ENCODE results near the gene SPECC1L.
"Not testable (repeated sequence)": the region's sequence is repeated elsewhere in the genome, so short reads cannot be mapped to it uniquely, and the experiment has no call there.

SPECC1L gene

DNA sequence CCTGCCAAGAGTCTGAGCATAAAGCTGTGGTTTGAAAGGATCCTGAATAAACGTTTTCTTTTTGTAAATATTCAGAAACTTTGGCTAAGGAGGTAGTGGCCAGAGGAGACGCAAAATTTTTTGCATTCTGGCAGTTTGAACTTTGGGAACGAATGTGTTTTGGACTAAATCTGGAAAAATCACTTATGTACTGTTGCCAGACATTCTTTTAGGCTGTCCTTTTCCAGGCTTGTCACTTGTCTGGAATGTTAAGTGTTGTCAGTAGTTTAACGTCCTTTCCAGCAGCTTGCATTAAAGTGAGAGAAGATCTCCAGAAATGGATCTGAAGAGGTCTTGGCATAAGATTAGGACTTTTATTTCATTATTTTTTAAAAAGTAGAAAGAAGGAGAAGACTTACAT is 18.5 kb downstream of the SPECC1L start:
- DNase-seq: no peak

DNA sequence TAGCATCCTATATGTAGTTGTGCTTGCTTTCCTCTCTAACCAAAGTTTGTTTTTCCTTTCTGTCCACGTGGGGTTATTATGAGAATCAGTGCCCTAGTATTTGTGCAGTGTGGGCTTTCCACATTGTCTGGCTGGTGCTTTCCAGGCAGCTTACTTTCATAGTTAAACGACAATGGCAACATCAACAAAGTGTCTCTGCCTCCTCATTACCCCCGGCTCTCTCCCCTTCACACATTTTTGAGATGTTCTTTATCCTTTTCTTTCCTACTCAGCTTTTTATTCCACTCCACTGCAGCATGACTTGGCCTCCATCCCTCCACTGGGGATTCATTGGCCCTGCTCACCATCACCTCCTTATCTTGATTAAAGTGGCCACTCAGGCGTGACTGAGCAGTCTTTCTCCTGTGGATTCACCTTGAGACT is 19.1 kb downstream of the SPECC1L start:
- DNase-seq: peak; percentile 37

- no peak for DNase-seq
Observed at GRCh38 chr22:24290459-24290858, 19.8 kb downstream of the SPECC1L start.

GRCh38 chr22:24291515-24292201 is 21.0 kb downstream of the SPECC1L start:
- no peak for DNase-seq

- not testable (repeated sequence) for DNase-seq
Observed at GRCh38 chr22:24292202-24292830, 21.7 kb downstream of the SPECC1L start.

DNA sequence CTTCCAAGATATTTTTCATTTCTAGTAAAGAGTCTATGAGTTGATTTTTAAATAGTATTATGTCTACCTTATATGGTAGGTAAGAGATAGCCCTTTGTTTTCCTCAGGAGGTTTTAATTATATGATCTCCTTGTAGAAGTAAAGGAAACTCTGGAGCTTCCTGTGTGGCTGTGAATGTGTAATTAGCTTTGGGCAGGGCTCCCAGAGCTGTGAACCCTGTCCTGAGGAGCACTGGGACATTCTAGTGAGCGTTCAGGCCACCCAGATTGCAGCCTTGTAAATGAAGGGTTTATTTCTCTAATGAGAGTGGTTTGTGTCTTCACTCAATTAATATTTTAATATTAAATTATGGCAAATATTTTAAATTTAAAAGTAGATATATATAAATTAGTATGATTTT is 24.3 kb downstream of the SPECC1L start:
- not testable (repeated sequence) for DNase-seq

DNA sequence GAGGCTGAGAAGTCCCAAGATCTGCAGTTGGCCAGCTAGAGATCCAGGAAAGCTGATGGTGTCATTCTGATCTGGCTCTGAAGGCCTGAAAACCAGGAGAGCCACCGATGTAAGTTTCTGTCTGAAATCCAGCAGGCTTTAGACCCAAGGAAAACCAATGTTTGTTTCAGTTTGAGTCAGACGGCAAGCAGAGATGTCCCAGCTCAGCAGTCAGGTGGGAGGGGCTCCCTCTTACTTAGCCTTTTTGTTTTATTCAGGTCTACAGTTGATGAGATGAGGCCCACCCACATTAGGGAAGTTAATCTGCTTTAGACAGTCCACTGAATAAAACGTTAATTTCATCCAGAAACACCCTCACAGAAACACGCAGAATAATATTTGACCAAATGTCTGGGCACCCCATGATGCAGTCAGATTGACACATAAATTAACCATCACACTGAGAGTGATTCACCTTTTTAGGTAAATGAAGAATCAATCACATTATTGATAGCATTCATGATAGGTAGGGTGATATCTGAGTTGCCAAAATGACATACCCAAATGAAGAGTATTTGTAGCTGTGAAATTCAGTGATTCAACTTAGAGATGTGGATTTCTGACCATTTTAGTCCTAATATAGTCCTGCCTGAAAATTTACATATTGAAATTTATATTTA is 28.0 kb downstream of the SPECC1L start:
- DNase-seq: not testable (repeated sequence)

DNA sequence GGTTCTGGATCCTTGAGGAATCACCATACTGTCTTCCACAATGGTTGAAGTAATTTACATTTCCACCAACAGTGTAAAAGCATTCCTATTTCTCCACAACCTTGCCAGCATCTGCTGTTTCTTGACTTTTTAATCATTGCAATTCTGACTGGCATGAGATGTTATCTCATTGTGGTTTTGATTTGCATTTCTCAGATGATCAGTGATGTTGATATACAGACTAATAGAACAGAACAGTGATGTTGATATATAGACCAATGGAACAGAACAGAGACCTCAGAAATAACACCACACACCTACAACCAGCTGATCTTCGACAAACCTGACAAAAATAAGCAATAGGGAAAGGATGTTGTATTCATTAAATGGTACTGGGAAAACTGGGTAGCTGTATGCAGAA is 29.9 kb downstream of the SPECC1L start:
- DNase-seq: not testable (repeated sequence)

GRCh38 chr22:24302591-24302990 is 32.0 kb downstream of the SPECC1L start:
- DNase-seq: no peak

DNA sequence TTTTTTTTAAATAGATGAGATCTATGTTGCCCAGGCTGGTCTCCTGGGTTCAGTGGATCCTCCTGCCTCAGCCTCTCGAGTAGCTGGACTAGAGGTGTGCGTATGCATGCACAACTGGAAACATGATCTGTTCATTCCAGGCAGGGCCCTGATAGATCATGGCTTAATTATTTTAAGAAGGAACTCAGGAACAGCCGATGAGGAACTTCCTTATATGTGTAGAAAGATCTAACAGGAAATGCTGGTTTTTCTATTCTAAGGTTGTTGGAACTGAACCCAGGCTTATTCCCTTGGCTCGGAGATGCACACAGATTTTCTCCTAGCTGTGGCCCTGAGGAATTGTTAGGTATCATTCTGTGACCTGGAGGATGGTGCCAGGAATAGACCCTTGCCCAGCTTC is 32.4 kb downstream of the SPECC1L start:
- no peak for DNase-seq

DNA sequence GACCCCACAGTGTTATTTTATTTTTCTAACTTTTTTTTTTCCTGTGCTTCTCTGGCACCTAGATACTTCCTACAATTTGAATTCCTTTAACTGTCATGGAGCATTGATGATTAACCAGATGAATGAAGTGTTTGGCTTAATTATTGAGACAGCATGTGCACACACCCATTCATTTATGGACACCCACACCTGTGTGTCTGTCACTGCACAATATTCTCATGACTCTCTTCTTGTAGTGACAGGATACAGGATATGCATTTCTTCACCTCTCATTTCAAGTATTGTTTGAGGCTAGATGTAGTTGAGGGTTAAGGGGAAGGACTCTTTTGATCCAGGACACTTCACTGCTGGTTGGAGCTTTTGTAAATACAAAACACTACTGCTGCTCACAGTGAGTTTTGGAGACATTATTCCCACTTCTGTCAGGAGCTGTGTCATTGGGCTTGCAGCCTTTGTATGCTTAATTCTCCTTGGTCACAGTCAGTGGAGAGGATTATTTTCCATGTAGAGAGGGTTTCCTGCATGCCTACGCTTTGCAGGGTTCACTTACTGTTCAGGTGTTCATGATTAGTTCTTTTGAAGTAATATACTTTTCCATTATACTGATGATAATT is 33.5 kb downstream of the SPECC1L start:
- DNase-seq: no peak

DNA sequence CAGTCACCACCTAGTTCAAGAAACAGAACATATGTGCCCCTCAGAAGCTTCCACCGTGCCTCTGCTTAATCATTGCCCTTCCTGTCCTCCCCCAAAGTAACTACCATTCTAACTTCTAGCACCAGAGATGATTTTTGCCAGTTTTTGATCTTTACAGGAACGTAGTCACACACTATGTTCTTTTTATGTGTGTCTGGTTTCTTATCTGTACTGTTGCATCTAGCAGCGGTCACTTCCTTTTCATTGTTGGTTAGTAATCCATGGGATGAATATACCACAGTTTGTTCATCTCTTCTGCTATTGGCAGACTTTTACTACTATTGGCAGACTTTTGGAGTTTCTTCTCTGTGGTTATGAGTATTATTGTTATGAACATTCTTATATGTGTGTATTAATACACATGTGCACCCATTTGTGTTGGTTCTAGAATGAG is 34.6 kb downstream of the SPECC1L start:
- no peak for DNase-seq

GRCh38 chr22:24310969-24311368 is 40.3 kb downstream of the SPECC1L start:
- no peak for DNase-seq

DNA sequence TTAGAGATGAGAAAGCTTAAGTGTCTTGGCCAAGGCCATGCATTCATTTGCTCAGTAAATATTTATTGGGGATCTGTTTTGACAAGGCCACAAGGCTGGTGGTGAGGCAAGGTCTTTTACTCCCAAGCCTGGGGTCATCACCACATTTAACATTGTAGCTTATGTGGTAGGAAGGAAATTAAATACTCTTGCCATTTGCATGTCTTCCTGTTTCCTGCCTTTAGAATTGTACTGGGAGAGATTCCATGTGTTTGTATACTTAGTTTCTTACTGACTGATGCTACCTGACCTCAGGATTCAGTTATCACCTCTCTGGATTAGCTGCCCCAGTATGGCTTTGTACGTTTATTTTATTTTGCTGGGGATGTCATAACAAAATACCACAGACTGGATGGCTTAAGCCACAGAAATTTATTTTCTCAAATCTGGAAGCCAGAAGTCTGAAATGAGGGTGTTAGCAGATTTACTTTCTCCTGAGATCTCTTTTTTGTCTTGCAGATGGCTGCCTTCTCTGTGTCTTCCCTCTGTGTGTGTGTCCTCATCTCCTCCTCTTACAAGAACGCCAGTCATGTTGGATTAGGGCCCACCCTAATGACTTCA is 44.8 kb downstream of the SPECC1L start:
- DNase-seq: no peak

DNA sequence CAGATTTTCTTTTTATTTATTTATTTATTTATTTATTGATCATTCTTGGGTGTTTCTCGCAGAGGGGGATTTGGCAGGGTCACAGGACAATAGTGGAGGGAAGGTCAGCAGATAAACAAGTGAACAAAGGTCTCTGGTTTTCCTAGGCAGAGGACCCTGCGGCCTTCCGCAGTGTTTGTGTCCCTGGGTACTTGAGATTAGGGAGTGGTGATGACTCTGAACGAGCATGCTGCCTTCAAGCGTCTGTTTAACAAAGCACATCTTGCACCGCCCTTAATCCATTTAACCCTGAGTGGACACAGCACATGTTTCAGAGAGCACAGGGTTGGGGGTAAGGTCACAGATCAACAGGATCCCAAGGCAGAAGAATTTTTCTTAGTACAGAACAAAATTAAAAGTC is 45.6 kb downstream of the SPECC1L start:
- DNase-seq: not testable (repeated sequence)

DNA sequence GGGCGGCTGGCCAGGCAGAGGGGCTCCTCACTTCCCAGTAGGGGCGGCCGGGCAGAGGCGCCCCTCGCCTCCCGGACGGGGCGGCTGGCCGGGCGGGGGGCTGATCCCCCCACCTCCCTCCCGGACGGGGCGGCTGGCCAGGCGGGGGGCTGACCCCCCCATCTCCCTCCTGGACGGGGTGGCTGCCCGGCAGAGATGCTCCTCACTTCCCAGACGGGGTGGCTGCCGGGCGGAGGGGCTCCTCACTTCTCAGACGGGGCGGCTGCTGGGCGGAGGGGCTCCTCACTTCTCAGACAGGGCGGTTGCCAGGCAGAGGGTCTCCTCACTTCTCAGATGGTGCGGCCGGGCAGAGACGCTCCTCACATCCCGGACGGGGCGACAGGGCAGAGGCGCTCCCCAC is 46.9 kb downstream of the SPECC1L start:
- not testable (repeated sequence) for DNase-seq

DNA sequence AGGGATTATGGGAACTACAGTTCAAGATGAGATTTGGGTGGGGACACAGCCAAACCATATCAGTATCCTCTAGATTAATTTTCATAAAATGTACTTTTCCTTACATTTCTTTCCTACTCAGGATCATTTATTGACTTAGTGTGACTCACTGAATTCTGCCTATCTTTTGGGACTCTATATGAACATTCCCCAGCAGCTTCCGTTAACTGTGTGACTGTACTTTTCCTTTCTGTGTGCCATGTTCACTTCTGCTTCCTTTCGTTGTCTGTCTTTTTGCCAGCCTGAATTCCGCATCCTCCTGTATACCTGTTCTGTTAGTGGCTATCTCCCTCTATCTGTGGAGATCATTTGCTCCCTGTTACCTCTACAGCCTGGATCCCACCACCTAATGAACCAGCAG is 48.8 kb downstream of the SPECC1L start:
- no peak for DNase-seq

GRCh38 chr22:24321999-24322398 is 51.4 kb downstream of the SPECC1L start:
- DNase-seq: no peak

- no peak for DNase-seq
Observed at GRCh38 chr22:24322522-24322921, 51.9 kb downstream of the SPECC1L start.

GRCh38 chr22:24323233-24323632 is 52.6 kb downstream of the SPECC1L start:
- no peak for DNase-seq

GRCh38 chr22:24323695-24324094 is 53.1 kb downstream of the SPECC1L start:
- no peak for DNase-seq

GRCh38 chr22:24324137-24324536 is 53.5 kb downstream of the SPECC1L start:
- DNase-seq: no peak

DNA sequence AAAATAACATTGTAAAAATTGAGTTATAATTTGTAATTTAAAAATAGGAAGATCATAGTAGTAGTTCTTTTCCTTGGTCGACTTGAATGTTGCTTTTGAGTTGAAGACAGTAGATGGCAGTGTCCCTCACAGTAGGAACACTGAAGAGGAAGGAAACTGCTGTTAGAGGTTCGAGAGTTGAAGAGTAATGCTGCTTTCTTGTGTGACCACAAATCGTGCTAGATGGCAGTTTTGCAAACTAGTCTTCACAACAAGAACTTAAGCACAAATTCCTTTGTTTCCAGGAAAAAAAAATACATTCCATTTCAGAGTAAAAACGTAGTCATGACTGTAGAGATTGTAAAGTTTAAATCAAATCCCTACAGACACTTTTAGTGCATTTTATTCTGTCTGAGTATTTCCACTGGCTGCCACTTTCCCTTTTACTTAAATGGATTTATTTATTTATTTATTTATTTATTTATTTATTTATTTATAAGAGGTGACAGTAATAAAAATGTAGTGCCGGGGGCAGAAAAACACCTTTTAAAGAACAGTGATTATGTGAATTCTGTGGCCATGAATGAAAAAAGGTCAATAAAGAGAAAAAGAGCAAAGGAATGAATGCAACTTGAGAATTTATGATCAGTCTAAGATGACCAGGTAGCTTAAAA is 54.6 kb downstream of the SPECC1L start:
- DNase-seq: no peak

All from DMS79 (cell line).